CD4-positive, alpha-beta T cell treated with Interleukin-4 for 4 hours (primary cell): ENCODE data around the gene CCDC78.

Experiments
- DNase-seq: peaks from one replicate; pipeline ENCODE4 v3.0.0-alpha.2; 2020

CCDC78 gene

DNA sequence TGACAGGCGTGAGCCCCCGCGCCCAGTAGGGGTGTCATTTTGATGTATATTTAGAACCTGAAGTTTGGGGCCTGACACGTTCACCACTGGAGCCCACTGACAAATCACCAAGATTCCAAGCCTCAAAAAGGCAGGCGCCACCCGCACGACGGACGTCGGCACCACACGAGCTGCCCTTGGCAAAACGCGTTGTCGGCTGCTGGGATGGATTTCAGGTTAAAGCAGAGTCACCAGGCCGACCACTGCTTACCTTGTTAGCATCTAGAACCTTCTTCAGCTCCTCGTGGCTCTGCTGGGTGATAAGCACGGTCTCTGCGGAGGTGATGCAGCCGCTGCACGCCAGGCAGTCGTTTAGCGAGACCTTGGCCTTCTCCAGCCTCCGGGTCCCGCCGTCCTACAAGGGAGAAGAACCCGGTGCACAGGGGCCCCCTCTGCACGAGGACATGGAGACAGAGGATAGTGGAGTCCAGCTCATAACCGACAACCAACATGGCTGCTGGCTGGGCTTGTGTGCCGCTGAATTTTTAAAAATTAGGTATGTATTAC, 10.8 kb upstream of the CCDC78 start:
- DNase-seq = no peak

DNA sequence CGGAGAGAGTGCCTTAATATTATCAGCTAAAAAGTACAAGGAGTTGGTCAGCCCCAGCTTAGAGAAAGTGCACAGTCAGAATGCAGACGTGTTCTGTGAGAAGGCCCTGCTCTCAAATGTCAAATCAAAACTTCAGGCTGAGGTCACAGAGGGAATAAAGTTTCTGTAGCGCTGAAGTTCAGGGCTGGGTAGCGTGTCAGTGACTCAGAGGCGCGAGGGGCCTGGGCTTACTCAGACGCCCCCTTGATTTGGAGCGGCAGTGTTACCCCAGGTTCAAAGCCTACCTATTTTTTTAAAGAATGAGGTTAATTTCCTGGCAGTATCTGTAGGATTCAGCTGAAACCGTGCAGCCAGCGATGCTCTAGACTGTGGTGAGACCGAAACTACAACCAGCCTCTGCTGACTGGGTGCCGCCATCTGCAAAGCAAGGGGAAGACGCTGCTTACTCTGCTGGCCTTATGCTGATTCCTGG, 9.8 kb upstream of the CCDC78 start:
- DNase-seq = no peak

DNA sequence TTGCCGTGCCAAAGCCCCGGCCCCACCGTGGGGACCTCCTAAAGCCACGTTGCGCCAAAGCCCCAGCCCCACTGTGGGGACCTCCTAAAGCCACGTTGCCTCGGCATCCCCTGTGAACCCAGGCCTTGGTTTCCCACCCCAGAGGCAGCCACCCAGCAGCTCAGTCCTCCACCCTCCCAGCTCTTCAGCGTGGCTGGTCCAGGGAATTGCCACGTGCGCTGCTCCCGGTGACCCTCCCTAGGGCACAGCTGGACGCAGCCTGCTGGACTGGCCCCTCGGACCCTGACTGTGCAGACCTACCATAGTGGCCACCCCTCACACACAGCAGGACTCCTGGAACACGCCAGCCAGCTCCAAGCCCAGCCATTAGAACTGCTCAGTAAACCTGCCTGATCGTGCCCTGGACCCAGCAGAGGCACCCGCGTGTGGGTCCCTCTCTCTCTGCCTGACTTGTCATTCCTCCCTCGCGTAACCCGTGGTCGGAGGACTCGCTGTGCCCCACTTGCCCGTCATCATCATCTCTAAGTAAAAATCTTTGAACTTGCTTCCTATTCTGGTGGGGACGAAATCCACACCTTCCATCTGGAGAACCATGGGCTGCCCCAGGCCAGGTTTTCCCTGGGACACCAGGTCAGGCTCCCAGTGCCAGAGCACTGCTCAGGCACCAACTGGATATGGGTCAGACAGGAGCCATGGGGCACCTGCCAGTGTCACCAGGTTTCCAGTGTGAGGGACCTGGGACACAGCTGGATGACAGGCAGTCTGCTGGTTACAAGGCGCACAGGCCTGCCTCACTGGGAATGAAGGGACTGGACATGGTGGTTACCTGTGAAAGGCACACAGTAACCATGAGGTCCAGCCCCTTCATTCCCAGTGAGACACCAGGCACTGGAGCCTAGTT, 9.0 kb upstream of the CCDC78 start:
- no peak for DNase-seq

GRCh38 chr16:734208-734980, 8.2 kb upstream of the CCDC78 start:
- DNase-seq = no peak

DNA sequence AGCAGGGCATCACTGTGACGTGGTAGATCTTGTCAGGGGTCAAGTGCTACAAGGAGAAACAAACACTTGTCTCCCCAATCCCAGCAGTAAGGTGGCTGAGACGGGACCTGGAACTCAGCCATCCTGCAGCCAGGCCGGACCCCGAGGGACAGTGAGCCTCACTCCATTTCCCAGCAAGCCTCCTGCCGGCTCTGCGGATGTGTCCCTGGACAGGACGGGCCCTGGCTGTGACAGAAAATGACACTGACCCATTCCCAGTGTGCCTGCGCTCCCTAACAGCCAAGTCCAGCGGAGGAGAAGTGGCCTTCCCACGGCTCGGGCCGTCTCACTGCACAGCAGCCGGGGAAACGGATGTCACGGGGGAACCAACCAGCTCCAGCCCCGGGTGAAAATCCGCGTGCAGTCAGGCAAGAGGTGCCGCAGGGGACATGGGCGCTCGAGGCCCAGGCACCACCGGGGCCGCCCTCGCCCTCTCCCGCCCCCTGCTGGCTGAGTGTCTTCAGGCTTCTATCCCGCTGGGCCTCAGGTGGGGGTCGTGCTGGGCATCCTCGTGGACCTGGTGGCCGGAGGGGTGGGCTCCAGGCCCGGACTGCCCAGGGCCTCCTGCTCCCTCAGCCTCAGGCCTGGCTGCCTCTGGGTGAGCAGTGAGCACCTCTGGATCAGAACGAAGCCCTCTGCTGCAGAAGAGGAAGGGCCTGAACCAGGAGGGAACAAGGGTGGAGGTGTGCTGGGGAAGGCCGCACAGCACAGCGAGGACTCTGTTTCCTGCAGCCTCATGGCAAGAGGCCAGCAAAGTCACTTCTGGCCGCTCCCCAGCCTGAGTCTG, 7.4 kb upstream of the CCDC78 start:
- no peak for DNase-seq

GRCh38 chr16:732936-733335, 6.7 kb upstream of the CCDC78 start:
- no peak for DNase-seq

- DNase-seq = no peak
Observed at GRCh38 chr16:732332-732731, 6.1 kb upstream of the CCDC78 start.

DNA sequence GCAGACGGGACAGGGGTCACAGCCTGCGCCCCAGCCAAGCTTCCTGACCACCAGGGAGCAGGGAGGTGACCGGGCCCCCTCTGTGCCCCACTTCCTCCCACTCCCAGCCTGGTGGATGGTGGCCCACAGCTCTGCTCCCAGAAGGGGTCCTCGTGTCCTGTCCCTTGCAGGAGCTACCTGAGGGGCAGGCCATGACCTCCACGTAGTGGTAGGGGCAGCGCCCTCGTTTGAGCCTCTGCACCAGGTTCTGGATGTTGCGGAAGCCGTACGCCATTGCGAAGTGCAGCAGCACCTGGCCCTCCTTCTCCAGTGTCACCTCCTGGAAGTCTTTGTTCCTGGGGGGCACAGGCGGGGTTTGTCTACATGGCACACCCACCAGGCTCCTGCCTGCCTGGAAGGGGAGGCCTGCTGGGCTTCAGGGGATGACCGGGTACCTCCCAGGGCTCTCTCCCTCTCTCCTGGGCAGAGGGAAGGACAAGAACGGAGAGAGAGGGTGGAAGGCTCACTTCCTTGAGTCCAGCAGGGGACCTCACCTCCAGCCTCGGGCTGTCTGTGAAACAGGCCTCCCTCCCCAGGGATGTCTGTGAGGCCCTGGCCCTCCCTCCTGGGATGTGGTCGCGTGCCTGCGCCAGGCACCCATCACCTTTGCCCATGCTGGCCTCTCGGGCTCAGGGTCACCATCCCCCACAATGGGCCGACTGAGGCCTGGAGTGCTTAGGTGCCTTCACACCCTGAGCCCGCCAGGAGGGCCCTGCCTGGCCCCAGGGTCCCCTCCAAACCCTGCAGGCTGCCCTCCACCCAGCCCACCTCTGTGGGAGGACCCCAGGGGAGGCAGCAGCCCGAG, 4.6 kb upstream of the CCDC78 start:
- DNase-seq = no peak

DNA sequence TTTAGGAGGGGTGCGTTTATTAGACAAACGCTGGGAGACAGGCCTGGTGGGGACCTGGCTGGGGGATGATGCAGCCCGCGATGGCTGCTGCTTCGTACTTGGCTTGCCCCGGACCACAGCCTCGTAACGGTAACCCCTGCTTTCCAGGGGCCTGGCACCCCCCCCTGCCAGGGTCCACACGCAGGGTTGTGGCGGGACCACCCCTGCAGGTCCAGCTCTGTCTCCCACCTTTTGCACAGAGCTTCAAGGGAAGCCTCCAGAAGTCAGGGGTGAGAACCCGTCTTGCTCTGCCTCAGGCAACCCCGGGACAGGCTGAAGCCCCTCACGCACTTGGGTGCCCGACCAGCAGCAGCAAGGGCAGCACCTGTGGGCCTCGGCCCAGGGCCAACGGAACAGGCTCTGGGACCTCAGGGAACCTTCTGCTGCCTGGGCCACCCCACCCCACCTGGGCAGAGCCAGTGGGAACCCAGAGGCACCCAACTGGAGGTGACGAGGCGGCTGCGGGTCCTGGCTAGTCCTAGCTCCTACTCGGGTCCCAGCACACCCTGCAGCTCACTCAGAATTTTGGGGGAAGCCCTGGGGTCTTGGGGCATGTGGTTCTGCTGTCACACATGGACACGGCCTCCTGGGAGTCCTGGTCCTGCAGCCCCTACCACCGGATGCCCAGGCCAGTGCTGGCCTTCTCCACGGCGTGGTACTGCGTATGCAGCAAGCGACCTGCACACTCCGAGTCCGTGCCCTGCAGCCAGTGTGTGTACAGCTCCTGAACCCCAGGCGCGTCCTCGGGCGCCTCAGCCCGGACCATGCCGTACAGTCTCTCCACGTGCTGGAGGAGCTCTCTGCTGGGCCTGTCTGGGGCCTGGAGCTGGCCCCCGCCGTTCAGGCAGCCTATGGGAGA, 3.8 kb upstream of the CCDC78 start:
- DNase-seq = no peak

GRCh38 chr16:728890-729744, 2.9 kb upstream of the CCDC78 start:
- no peak for DNase-seq

DNA sequence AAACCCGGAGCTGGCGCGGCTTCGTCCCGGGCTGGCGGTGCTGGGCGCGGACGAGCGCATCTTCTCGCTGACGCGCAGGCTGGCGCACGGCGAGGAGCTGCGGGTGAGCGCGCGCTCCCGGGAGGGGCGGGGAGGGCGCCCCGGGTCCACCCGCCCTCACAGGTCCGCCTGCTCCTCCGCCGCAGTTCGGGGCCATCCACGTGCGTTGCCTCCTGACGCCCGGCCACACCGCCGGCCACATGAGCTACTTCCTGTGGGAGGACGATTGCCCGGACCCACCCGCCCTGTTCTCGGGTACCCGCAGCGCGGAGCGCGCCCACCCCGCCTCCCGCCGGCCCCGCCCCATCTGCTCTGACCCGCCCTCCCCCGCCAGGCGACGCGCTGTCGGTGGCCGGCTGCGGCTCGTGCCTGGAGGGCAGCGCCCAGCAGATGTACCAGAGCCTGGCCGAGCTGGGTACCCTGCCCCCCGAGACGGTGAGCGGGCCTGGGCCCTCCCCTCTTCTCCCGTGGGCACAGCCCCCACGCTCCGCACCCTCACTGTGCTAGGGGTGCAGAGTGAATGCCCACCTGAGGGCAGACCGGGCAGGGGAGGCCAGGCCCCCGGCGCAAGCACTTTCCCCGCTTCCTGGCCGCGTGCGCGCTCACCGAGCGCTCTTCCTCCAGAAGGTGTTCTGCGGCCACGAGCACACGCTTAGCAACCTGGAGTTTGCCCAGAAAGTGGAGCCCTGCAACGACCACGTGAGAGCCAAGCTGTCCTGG, 2.1 kb upstream of the CCDC78 start:
- peak; percentile 46 for DNase-seq

DNA sequence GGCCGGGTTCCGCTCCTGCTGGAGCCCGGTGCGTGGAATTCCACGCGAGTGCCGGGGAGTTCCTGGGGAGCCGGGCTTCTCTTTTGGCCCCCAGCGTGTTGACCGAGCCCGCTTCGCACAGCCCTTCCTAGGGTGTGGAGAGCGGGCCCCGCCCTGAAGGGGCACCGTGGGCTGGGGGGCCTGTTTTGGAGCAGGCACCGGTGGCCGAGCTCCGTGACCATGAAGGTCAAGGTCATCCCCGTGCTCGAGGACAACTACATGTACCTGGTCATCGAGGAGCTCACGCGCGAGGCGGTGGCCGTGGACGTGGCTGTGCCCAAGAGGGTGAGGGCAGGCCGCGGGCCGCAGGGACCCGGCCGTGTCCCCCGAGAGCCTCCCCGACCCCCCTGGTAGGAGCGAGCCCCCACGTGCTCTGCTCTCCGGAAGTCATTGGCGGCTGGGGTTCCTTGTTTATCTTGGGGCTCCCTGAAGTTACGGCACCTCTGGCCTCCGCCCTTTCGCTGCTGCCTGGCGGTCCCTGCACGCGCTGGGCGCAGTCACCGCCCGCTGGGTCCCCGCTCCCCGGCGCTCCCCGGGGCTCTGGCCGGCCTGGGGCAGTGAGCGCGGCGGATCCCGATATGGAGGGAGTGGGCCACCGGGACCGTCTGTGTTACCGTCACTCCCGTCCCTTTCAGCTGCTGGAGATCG, 1.2 kb upstream of the CCDC78 start:
- peak; percentile 23 for DNase-seq

DNA sequence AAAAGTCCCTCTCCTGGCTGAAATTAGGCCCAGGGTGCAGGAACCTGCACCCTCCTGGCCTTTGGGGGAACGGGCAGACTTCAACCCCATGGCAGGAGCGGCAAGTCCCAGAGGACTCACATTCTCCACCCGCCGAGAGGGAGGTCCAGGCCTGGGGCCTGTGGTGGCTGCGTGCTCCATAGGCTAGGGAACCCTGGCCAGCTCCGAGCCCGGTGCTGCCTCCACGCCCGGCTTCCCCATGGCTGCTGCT, 130 bp downstream of the CCDC78 start:
- DNase-seq = no peak

- no peak for DNase-seq
Observed at GRCh38 chr16:725463-726187, 618 bp downstream of the CCDC78 start.

DNA sequence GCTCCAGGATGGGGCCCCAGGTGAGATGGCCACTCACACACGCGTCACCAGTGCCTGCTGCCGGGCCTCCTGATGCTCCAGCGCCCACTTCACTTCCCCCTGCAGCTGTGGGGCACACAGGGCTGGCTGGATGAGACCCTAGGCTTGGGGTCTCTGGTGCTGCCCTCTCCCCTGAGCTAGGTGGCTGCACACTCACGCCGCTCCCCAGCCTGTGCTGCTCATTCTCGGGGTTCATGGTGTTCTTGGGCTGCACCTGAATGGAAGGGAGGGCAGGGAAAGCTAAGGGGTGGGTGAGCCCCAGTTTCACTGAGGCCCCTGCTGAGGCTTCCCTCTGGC, 1.2 kb downstream of the CCDC78 start:
- no peak for DNase-seq

GRCh38 chr16:724188-725040, 1.8 kb downstream of the CCDC78 start:
- DNase-seq = no peak

GRCh38 chr16:723695-724094, 2.5 kb downstream of the CCDC78 start:
- DNase-seq = no peak
